IPS DF 19.7 (cell line): ENCODE results near the gene KCTD5.

ENCODE experiments used
- DNase-seq: peaks from one replicate; pipeline ENCODE4 v3.0.0-alpha.2; 2013; ENCODE audit warnings: low read depth, low spot score

Gene KCTD5

GRCh38 chr16:2724816-2725348 is 42.6 kb downstream of the KCTD5 start:
- DNase-seq: no peak

DNA sequence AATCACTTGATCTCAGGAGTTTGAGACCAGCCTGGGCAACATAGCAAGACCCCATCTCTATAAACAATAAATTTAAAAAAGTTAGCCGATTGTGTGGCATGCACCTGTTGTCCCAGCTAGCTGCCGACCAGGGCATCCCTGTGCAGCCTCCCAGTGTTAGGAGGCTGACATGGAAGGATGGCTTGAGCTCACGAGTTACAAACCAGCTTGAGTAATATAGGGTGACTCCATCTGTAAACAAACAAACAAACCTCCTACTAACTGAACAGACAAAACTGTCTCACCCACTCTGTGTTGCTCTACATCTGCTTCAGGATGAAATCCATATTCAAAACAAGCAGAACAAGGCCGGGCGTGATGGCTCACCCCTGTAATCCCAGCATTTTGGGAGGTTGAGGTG is 44.6 kb downstream of the KCTD5 start:
- no peak for DNase-seq

GRCh38 chr16:2728034-2728433 is 45.7 kb downstream of the KCTD5 start:
- DNase-seq: no peak

DNA sequence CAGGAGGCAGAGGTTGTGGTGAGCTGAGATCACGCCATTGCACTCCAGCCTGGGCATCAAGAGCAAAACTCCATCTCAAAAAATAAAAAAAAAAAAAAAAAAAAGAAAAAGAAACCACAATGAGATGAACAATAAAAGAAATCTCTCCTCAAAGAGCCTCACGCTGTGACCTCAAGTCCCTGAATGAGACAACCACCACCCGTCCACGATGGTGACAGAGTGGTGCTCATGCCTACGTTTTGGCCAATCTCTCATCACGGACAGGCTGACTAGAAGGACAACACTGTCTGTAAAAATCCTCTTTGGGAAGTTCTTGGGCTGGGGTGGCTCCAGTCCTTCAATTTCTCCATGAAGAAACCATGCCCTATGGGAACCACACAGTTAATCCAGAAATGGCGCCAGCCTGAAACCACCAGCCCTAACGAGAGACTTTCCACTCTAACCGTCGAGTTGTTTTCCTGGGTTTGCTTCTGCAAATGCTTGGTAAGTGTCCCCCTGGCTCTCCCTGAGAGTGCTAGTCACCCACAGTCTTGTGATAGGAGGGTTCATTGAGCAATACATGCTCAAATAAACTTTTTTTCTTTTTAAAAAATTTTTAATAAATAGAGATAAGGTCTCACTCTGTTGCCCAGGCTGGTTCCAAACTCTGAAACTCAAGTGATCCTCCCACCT is 52.7 kb downstream of the KCTD5 start:
- DNase-seq: no peak

DNA sequence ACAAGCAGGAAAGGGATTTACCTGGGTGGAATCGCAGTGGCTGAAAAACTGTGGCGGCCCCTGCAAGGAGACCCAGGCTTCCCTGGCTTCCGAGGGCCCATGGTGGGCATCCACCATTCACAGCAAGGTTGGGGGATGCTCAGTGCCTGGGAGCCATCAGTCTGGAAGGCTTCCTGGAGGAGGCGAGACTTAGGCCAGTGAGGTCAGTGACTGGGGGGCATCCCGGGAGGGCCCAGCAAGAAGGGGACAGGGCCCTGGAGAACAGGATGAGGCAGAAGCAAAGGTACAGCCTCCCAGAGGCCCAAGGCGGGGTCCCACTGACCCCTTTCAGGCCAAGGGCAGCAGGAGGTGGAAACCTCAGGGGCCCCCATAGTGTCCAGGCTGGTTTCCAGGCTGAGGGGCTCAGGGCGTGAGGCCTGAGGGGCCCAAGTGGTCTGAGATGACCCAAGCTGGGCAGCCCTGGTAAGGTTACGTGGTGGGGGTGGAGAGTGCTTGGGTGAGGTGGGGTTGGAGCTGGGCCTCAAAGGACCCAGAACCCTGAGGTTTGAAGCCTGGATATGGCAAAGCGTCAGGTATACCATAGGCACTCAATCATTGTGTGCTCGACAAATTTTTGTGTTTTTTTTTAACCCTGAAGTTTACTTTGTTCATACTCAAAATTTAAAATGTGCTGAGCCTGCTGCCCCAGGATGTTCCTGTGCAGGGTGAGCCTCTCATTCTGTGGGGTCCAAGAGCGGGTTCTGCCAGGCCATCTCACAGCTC is 54.3 kb downstream of the KCTD5 start:
- no peak for DNase-seq

GRCh38 chr16:2737238-2737605 is 54.9 kb downstream of the KCTD5 start:
- no peak for DNase-seq

GRCh38 chr16:2737895-2738418 is 55.6 kb downstream of the KCTD5 start:
- no peak for DNase-seq

DNA sequence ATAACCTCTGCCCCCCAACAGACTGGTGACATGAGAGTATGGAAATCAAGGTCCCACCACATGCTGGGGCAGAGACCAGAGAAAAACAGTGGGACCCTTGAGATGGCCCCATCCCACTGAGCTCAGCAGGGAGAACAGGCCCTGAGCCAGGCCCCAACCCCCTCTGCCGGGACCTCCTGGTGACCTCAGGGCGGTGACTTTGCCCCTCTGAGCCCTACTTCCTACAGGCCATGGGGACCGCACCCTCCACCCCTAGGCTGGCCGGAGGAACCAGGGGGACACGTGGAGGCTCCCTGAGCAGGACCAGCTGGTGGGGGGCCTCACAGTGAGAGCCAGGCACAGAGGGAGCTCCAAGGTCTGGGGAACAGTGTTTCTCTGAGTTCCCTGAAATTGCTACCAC is 56.3 kb downstream of the KCTD5 start:
- no peak for DNase-seq

DNA sequence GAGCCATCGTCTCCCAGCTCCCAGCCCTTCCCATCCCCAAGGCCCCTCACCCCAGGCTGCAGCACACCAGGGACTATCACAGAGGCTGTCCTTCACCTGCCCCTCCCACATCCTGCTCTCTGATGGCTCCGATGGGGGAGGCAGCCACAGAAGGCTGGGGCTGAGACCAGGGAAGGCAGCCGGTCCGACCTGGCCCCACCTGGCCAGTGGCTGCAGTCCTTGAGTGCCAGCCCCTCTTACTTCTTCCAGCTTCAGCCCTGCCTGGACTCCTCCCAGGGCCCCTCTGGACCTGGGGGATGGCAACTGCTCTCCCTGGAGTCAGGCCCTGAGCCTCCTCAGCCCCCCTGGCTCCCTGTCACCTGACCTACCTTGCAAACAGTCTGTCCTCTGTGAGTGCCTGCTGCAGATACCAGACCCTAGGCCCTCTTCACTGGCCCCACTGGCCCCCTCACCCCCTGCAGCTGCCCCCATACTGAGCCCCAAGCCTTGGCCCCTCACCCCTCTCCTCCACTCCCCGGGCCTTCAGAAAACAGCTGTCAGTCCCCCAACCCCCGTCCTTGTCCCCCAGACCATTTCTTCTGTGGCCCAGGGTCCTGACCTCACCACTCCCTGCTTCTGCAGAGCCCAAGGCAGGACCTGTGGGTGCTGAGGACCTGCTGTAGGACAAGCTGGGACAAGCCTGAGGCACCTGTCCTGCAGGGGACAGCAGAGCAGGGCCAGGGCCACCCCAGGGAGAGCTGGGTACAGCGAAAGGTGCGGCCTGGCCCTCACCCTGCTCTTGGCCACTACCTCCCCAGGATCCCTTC is 57.5 kb downstream of the KCTD5 start:
- DNase-seq: no peak

DNA sequence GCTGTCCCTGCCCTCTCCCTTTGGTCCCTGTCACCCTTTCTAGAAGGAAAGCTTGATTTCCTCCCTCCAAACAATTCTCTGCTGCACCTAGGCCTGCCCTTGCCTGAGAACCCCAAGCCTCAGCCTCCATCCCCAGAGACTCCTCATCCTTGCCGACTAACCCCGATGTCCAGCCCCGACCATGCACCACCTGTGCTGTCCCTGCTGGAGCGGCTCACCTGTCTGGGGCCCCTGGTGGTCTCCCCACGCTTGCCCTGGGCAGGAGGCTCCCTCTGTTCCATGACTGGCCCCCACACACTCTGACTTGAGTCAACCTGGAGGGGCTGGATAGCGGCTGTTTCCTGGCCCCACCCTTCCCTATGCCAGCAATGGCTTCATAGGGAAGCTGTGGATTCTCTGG is 58.2 kb downstream of the KCTD5 start:
- DNase-seq: no peak

DNA sequence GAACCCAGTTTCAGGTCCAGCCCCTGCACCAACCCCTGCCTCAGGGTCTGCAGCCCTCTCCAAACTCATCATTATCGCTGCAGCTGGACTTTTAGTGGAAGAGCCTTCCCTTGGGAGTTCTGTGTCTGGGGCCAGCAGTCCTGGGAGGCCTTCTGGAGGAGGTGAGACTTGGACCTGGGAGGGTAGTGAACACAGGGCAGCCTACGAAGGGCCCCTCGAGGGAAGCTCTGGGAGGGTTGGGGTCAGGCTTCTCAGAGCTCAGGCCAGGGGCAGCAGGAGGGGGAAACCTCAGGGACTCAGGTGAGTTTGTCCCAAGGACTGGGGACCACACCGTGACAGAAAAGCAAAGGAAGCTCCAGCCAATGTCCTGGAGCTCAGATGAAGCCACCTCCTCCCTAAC is 58.8 kb downstream of the KCTD5 start:
- DNase-seq: no peak

GRCh38 chr16:2742323-2743006 is 60.1 kb downstream of the KCTD5 start:
- no peak for DNase-seq

GRCh38 chr16:2743007-2743810 is 60.9 kb downstream of the KCTD5 start:
- DNase-seq: no peak

DNA sequence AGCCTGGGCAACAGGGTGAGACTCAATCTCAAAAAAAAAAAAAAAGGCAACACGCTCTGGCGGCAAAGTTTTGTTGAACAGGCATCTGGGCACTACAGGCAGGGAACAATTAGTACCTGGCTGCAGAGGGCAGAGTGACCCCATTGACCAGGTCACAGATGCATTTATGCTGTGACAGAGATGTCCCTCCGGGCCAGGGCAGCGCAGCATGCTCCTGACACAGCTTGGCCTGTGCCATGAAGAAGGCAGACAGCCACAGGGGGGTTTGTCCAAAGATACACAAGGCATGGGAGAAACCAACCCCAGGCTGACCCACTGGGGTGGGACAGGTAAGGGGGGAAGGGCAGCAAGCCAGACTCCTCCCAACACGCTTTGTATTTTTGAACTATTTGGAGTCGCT is 62.4 kb downstream of the KCTD5 start:
- no peak for DNase-seq

- DNase-seq: no peak
These were observed 63.0 kb downstream of the KCTD5 start for GRCh38 chr16:2745116-2745890.

DNA sequence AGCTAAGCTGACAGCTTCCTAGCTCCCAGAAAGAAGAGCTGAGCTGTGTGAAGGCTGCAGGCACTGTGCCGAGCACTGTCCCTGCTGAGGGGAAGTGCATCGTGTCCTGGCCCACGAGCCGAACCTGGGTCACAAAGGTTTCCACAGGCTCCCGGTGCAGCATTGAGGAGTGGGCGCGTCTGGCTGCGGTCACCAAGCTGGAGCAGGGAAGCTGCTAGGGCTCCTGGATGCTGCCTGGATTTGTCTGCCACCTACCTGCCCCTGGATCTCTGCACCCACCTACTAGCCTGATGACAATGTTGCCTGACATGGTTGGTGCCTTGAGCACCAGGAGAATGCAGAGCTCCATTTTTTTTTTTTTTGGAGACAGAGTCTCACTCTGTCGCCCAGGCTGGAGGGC is 63.6 kb downstream of the KCTD5 start:
- no peak for DNase-seq

DNA sequence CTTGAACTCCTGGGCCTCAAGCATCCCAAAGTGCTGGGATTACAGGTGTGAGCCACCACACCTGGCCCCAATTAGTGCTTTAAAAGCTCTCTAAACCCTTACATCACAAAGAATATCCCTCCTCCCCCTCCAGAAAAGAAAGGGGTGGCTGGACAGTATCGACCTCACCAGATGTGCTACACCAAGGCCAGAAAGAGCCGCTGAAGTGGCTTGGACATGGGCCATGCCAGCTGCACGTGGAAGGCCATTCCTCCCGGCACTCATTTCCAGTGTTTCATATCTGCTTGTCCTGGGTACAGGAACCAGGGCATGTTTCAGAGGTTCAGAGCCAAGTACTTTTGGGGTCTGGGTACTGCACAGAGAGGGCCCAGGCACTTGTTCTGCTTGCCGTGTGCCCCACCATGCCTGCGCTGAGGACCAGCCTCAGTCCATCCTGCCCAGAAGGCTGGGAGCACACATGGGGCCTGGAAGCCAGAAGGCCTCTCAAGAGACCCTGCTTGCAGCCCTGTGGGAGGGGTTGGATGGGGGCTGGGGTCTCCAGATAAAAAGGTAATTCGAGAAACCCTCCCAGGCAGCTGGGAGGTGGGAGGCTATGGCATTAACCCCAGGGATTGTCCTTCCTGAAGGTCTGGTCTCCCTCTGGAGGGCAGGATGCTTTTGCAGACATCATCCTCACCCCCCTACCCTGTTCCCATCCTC is 66.6 kb downstream of the KCTD5 start:
- no peak for DNase-seq

GRCh38 chr16:2749476-2749875 is 67.2 kb downstream of the KCTD5 start:
- no peak for DNase-seq

DNA sequence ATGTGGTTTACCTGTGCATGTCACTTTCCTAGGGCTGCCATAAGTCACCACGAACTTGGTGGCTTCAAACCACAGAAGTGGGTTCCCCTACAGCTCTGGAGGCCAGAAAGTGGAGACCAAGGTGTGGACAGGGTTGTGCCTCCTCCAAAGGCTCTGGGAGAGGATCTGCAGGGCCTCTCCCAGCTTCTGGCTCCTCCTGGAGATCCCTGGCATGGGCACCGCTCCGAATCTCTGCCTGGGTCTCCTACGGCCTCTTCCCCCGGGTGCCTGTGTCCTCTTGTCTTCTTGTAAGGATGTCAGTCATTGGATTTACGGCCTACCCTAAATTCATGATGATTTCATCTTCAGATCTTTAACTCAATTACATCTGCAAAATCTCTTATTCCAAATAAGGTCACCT is 67.6 kb downstream of the KCTD5 start:
- DNase-seq: no peak
